Uterus (tissue), 2 donors: ENCODE measurements around the gene VMP1.

Source experiments
- POLR2A ChIP-seq, 2 donors: fragments of 450-650 bp; IDR thresholded peaks; one replicate each; pipeline ENCODE4 v1.6.1; 2016; ENCODE audit warnings: antibody characterized with exemption in 2 of 2, mild to moderate bottlenecking in 1 of 2, moderate library complexity in 1 of 2
- TF ChIP-seq, protein P1 (sequence below), 4 experiments: fragments of 200-600 bp in 2 of 4; fragments of 450-650 bp in 2 of 4; sonication (generic) in 2 of 4; IDR thresholded peaks; one replicate each; pipeline ENCODE4 v1.5.1; 2016 to 2019; ENCODE audit warnings: antibody characterized with exemption in 4 of 4, mild to moderate bottlenecking in 2 of 4, moderate library complexity in 1 of 4

DNA sequence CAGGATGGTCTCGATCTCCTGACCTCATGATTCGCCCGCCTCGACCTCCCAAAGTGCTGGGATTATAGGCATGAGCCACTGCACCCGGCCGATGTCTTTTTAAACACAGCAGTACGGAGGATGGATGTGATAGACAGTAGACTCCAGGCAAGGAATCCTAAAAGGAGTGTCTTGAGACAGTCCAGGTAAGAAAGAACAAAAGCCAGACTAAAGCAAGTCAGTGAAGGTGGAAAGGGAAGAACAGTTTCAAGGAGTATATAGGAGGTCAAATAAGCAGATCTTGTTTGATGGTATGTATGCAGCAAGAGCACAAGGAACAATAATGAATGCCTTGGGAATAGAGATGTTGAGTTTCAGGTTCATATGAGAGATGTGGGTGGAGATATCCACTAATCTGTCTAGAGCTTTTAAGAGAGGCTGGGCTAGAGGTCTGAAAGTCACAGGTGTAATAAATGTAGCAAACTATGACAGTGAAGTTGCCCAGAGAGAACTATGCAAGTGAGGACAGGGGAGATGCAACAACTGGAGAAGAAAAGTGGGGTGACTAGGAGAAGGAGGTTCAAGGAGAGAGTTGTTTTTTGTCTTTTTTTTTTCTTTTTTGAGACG lies 180.8 kb downstream of the VMP1 start:
- TF ChIP-seq, protein P1, sequence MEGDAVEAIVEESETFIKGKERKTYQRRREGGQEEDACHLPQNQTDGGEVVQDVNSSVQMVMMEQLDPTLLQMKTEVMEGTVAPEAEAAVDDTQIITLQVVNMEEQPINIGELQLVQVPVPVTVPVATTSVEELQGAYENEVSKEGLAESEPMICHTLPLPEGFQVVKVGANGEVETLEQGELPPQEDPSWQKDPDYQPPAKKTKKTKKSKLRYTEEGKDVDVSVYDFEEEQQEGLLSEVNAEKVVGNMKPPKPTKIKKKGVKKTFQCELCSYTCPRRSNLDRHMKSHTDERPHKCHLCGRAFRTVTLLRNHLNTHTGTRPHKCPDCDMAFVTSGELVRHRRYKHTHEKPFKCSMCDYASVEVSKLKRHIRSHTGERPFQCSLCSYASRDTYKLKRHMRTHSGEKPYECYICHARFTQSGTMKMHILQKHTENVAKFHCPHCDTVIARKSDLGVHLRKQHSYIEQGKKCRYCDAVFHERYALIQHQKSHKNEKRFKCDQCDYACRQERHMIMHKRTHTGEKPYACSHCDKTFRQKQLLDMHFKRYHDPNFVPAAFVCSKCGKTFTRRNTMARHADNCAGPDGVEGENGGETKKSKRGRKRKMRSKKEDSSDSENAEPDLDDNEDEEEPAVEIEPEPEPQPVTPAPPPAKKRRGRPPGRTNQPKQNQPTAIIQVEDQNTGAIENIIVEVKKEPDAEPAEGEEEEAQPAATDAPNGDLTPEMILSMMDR (IDR thresholded peaks at IDR 0.05), result no peak
- TF ChIP-seq POLR2A (IDR thresholded peaks at IDR 0.05), result no peak
